Keratinocyte (primary cell): Measurements from ENCODE around the gene C16orf96. TPM values are rescaled to one million over a fixed set of nuclear protein-coding genes. Genes with fewer than 3 reads are reported as not detected.

Experiments used
- DNase-seq: peaks from one replicate; pipeline ENCODE4 v3.0.0-alpha.2; 2011; ENCODE audit warnings: low read depth, missing footprints, low spot score
- FAIRE-seq: peaks from 2 replicates; lab custom pipeline; 2011; peaks lifted over from hg19 to GRCh38; lab: Jason Lieb, UNC
- H2AFZ ChIP-seq: 2 replicates; pipeline ENCODE4 v1.6.0; 2012; ENCODE audit warnings: low read length, control low read depth, inconsistent platforms; ENCODE audit not compliant: control insufficient read depth
- H3K27ac ChIP-seq: 2 replicates; pipeline ENCODE4 v1.5.1; 2011; ENCODE audit warnings: low read length; ENCODE audit not compliant: control insufficient read depth, insufficient read depth
- H3K27me3 ChIP-seq: 3 replicates; pipeline ENCODE4 v1.6.0; 2011; ENCODE audit warnings: low read length; ENCODE audit not compliant: control insufficient read depth, insufficient read depth; ENCODE audit errors: extremely low read depth
- H3K36me3 ChIP-seq, 2 experiments: 2 replicates in 1 of 2; 3 replicates in 1 of 2; pipeline ENCODE4 v1.5.1; 2011; ENCODE audit warnings: low read length in 2 of 2, mild to moderate bottlenecking in 1 of 2; ENCODE audit not compliant: control insufficient read depth in 2 of 2, insufficient read depth in 2 of 2; ENCODE audit errors: extremely low read depth in 1 of 2
- H3K4me1 ChIP-seq: 3 replicates; pipeline ENCODE4 v1.5.1; 2011; ENCODE audit warnings: low read length; ENCODE audit not compliant: control insufficient read depth, insufficient read depth; ENCODE audit errors: extremely low read depth
- H3K4me2 ChIP-seq: 3 replicates; pipeline ENCODE4 v1.6.0; 2011; ENCODE audit warnings: low read depth, low read length; ENCODE audit not compliant: control insufficient read depth, insufficient read depth; ENCODE audit errors: extremely low read depth
- H3K4me3 ChIP-seq, 3 experiments: fragments of 200-600 bp in 1 of 3; sonication (generic) in 1 of 3; 2 replicates in 2 of 3; 3 replicates in 1 of 3; pipeline ENCODE4 v1.5.1; 2011 to 2016; ENCODE audit warnings: low read length in 3 of 3, mild to moderate bottlenecking in 3 of 3, control low read depth in 2 of 3, inconsistent platforms in 1 of 3, low read depth in 1 of 3, mixed read lengths in 1 of 3, mixed run types in 1 of 3, moderate library complexity in 1 of 3; ENCODE audit not compliant: control insufficient read depth in 2 of 3, insufficient read depth in 2 of 3; ENCODE audit errors: extremely low read depth in 1 of 3
- H3K79me2 ChIP-seq: 2 replicates; pipeline ENCODE4 v1.6.0; 2012; ENCODE audit warnings: low read length; ENCODE audit not compliant: control insufficient read depth, insufficient read depth
- H3K9ac ChIP-seq: 3 replicates; pipeline ENCODE4 v1.6.0; 2011; ENCODE audit warnings: low read length; ENCODE audit not compliant: control insufficient read depth, insufficient read depth; ENCODE audit errors: extremely low read depth
- H3K9me1 ChIP-seq: 3 replicates; pipeline ENCODE4 v1.6.0; 2011; ENCODE audit warnings: low read length; ENCODE audit not compliant: control insufficient read depth, insufficient read depth; ENCODE audit errors: extremely low read depth
- H3K9me3 ChIP-seq: 2 replicates; pipeline ENCODE4 v1.5.1; 2012; ENCODE audit warnings: low read depth, low read length; ENCODE audit not compliant: control insufficient read depth
- H4K20me1 ChIP-seq: 3 replicates; pipeline ENCODE4 v1.6.0; 2011; ENCODE audit warnings: low read length; ENCODE audit not compliant: control insufficient read depth, insufficient read depth; ENCODE audit errors: extremely low read depth
- EZH2 ChIP-seq: IDR thresholded peaks from one replicate; pipeline ENCODE4 v1.6.1; 2012; ENCODE audit warnings: inconsistent platforms, mild to moderate bottlenecking, low read length, moderate library complexity
- dilution Hi-C: fragments of 300-500 bp; cut with MboI; formaldehyde crosslinking; loops from one replicate; pipeline ENCODE4 v1.7.0; 2020; ENCODE audit warnings: low sequenced_read_pairs; ENCODE audit not compliant: extremely low pct_ligation_motif_present
- polyA plus RNA-seq, 5 experiments: library from polyadenylated mRNA; depleted of rRNA in 3 of 5; stranded (reverse) in 3 of 5; stranded (forward) in 1 of 5; unstranded in 1 of 5; fragments of >200 nt; gene quantifications; 1 replicate in 1 of 5; 2 replicates in 3 of 5; 3 replicates in 1 of 5; pipeline versions ENCODE4 v1.2.1 to v1.2.3, GENCODE V29; 2011 to 2012; ENCODE audit warnings: missing spikeins in 2 of 5, low read depth in 1 of 5, low replicate concordance in 1 of 5
- TF ChIP-seq, protein P1 (sequence below), 3 experiments: IDR thresholded peaks in 1 of 3; conservative IDR thresholded peaks in 1 of 3; optimal IDR thresholded peaks in 1 of 3; 2 replicates in 2 of 3; 3 replicates in 1 of 3; pipeline versions ENCODE3 to v1.5.1; 2011; ENCODE audit warnings: low read length in 3 of 3, mild to moderate bottlenecking in 3 of 3, moderate library complexity in 2 of 3, control low read depth in 1 of 3, inconsistent platforms in 1 of 3; ENCODE audit not compliant: insufficient read depth in 2 of 3; ENCODE audit errors: extremely low read depth in 1 of 3

C16orf96 gene
- polyA plus RNA-seq, 1 donor (not counting 4 experiments of a cell fraction or from before 2014, with no cell fraction given), result not detected

DNA sequence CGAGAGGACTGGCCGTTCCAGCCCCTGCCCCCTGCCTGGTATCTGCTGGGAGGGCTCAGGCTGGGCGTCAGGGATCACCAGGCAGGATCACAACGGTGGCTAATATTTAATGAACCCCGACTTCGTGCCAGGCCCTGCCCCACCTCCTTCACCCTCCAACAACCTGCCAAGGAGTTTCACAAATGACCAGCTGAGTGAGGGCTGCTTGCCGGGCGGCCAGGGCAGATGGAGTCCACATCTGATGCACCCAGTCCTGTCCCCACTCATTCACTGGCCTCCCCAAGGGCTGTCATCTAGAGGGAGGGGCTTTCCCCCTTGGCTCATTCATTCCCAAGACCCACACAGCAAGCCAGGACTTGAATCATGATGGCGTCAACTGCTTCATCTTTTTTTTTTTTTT, 41.0 kb downstream of the C16orf96 start:
- DNase-seq, result peak; percentile 59
- dilution Hi-C loops, result no loop called here
- peak overlapping the region; percentile 64 for H3K4me2 ChIP-seq

DNA sequence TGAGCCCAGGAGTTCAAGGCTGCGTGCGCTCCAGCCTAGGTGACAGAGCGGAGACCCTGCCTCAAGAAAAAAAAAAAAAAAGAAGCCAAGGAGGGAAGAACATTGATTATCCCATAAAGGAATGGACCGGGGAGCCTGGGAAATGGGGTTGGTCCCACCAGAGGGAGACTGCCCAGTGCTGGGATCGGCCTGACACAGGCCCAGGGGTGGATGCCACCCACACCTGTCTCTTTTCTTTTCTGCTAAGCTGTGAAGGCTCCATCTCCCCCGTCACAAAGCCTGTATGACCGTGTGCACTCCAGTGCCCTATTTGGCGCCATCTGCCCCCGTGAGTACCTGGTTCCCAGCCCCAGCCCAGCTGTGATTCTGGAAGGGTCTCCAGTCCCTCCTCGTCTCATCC, 42.9 kb downstream of the C16orf96 start:
- no peaks in the 10 kb centered on the region for H3K36me3 ChIP-seq
- no peaks in the 10 kb centered on the region for H3K9me1 ChIP-seq
- peaks cover 14% of the 10 kb centered on the region for H3K27me3 ChIP-seq
- no peak for DNase-seq
- no peak overlapping the region for H3K4me2 ChIP-seq
- TF ChIP-seq EZH2, result no peak
- TF ChIP-seq, protein P1, sequence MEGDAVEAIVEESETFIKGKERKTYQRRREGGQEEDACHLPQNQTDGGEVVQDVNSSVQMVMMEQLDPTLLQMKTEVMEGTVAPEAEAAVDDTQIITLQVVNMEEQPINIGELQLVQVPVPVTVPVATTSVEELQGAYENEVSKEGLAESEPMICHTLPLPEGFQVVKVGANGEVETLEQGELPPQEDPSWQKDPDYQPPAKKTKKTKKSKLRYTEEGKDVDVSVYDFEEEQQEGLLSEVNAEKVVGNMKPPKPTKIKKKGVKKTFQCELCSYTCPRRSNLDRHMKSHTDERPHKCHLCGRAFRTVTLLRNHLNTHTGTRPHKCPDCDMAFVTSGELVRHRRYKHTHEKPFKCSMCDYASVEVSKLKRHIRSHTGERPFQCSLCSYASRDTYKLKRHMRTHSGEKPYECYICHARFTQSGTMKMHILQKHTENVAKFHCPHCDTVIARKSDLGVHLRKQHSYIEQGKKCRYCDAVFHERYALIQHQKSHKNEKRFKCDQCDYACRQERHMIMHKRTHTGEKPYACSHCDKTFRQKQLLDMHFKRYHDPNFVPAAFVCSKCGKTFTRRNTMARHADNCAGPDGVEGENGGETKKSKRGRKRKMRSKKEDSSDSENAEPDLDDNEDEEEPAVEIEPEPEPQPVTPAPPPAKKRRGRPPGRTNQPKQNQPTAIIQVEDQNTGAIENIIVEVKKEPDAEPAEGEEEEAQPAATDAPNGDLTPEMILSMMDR (optimal IDR thresholded peaks at IDR 0.05 in 1 of 3, IDR thresholded peaks at IDR 0.05 in 1 of 3, conservative IDR thresholded peaks at IDR 0.05 in 1 of 3; ENCODE audit: extremely low read depth in 1 of 3, insufficient read depth in 2 of 3, low read length in 3 of 3), result no peak
- H3K4me1 ChIP-seq, result peaks cover 14% of the 10 kb centered on the region
- no peak overlapping the region for H3K27ac ChIP-seq
- dilution Hi-C loops, result no loop called here
- H3K4me3 ChIP-seq, result no peak overlapping the region
- no peaks in the 10 kb centered on the region for H3K9me3 ChIP-seq
- no peak for FAIRE-seq
- no peaks in the 10 kb centered on the region for H3K79me2 ChIP-seq
- no peak overlapping the region for H3K9ac ChIP-seq
- H4K20me1 ChIP-seq, result no peaks in the 10 kb centered on the region
- H2AFZ ChIP-seq, result no peak overlapping the region

More for the DNA sequence above, 41.0 kb downstream of the C16orf96 start:
- TF ChIP-seq, protein P1 (optimal IDR thresholded peaks at IDR 0.05 in 1 of 3, IDR thresholded peaks at IDR 0.05 in 1 of 3, conservative IDR thresholded peaks at IDR 0.05 in 1 of 3; ENCODE audit: extremely low read depth in 1 of 3, insufficient read depth in 2 of 3, low read length in 3 of 3), result no peak
- TF ChIP-seq EZH2, result no peak
- no peaks in the 10 kb centered on the region for H3K9me1 ChIP-seq
- peaks cover 14% of the 10 kb centered on the region for H3K4me1 ChIP-seq
- no peaks in the 10 kb centered on the region for H3K79me2 ChIP-seq
- H3K9me3 ChIP-seq, result no peaks in the 10 kb centered on the region
- no peaks in the 10 kb centered on the region for H4K20me1 ChIP-seq
- peak overlapping the region; percentile 19 for H2AFZ ChIP-seq
- H3K4me3 ChIP-seq, result no peak overlapping the region
- peak; percentile 72 for FAIRE-seq
- H3K9ac ChIP-seq, result no peak overlapping the region
- H3K27ac ChIP-seq, result no peak overlapping the region
- H3K27me3 ChIP-seq, result peaks cover 10% of the 10 kb centered on the region
- no peaks in the 10 kb centered on the region for H3K36me3 ChIP-seq
